Mesenchymal stem cell (in vitro differentiated cells and primary cell): ENCODE data around the gene WDR59.

Source experiments
- DNase-seq: peaks from one replicate; pipeline ENCODE4 v3.0.0-alpha.2; 2013
- H2AFZ ChIP-seq: one replicate; pipeline ENCODE4 v1.6.1; 2013; ENCODE audit warnings: low read depth, mild to moderate bottlenecking, control low read depth, inconsistent platforms, low read length, moderate library complexity
- H2AK5ac ChIP-seq: 2 replicates; pipeline ENCODE4 v1.6.1; 2013; ENCODE audit warnings: low read length, moderate library complexity, mild to moderate bottlenecking, inconsistent platforms; ENCODE audit not compliant: severe bottlenecking
- H2BK120ac ChIP-seq: one replicate; pipeline ENCODE4 v1.6.1; 2013; ENCODE audit warnings: low read depth, mild to moderate bottlenecking, inconsistent platforms, low read length, moderate library complexity
- H2BK12ac ChIP-seq, 2 experiments: one replicate each; pipeline ENCODE4 v1.6.1; 2013; ENCODE audit warnings: inconsistent platforms in 2 of 2, low read length in 2 of 2, mild to moderate bottlenecking in 2 of 2, moderate library complexity in 2 of 2, control low read depth in 1 of 2
- H2BK15ac ChIP-seq: one replicate; pipeline ENCODE4 v1.6.1; 2013; ENCODE audit warnings: mild to moderate bottlenecking, low read depth, inconsistent platforms; ENCODE audit not compliant: poor library complexity, severe bottlenecking
- H2BK5ac ChIP-seq: 2 replicates; pipeline ENCODE4 v1.6.1; 2013; ENCODE audit warnings: low read depth, mild to moderate bottlenecking, low read length, control low read depth, inconsistent platforms; ENCODE audit not compliant: poor library complexity, severe bottlenecking
- H3K14ac ChIP-seq, 2 experiments: one replicate each; pipeline ENCODE4 v1.6.1; 2013; ENCODE audit warnings: inconsistent platforms in 2 of 2, low read length in 2 of 2, control low read depth in 1 of 2, mild to moderate bottlenecking in 1 of 2, moderate library complexity in 1 of 2
- H3K18ac ChIP-seq, 2 experiments: one replicate each; pipeline ENCODE4 v1.6.1; 2013; ENCODE audit warnings: inconsistent platforms in 2 of 2, low read length in 2 of 2, control low read depth in 1 of 2, low read depth in 1 of 2, mild to moderate bottlenecking in 1 of 2
- H3K23ac ChIP-seq, 2 experiments: one replicate each; pipeline ENCODE4 v1.6.1; 2013; ENCODE audit warnings: inconsistent platforms in 2 of 2, low read length in 2 of 2, mild to moderate bottlenecking in 2 of 2, moderate library complexity in 2 of 2, control low read depth in 1 of 2
- H3K27ac ChIP-seq: 2 replicates; pipeline ENCODE4 v1.5.1; 2013; ENCODE audit warnings: mild to moderate bottlenecking, moderate library complexity, low read length, control low read depth, inconsistent platforms; ENCODE audit not compliant: poor library complexity, severe bottlenecking
- H3K27me3 ChIP-seq, 2 experiments: 2 replicates each; pipeline versions ENCODE4 v1.6.1 to v1.7.0; 2013; ENCODE audit warnings: low read length in 2 of 2, mild to moderate bottlenecking in 2 of 2, moderate library complexity in 2 of 2, control low read depth in 1 of 2, inconsistent platforms in 1 of 2; ENCODE audit not compliant: control insufficient read depth in 1 of 2, insufficient read depth in 1 of 2
- H3K36me3 ChIP-seq, 2 experiments: 2 replicates each; pipeline versions ENCODE4 v1.6.1 to v1.7.0; 2013; ENCODE audit warnings: low read length in 2 of 2, control low read depth in 1 of 2, inconsistent platforms in 1 of 2, low read depth in 1 of 2, mild to moderate bottlenecking in 1 of 2; ENCODE audit not compliant: insufficient read depth in 2 of 2, control insufficient read depth in 1 of 2
- H3K4ac ChIP-seq, 2 experiments: one replicate each; pipeline ENCODE4 v1.6.1; 2013; ENCODE audit warnings: inconsistent platforms in 2 of 2, low read length in 2 of 2, mild to moderate bottlenecking in 2 of 2, moderate library complexity in 2 of 2, control low read depth in 1 of 2, low read depth in 1 of 2
- H3K4me1 ChIP-seq: 2 replicates; pipeline ENCODE4 v1.6.1; 2013; ENCODE audit warnings: low read depth, low read length, control low read depth; ENCODE audit not compliant: control insufficient read depth, insufficient read depth
- H3K4me2 ChIP-seq: 2 replicates; pipeline ENCODE4 v1.6.1; 2013; ENCODE audit warnings: low read length, mild to moderate bottlenecking, inconsistent platforms; ENCODE audit not compliant: poor library complexity, severe bottlenecking
- H3K4me3 ChIP-seq, 2 experiments: 2 replicates each; pipeline versions ENCODE4 v1.5.1 to v1.7.0; 2013; ENCODE audit warnings: low read length in 2 of 2, mild to moderate bottlenecking in 2 of 2, control low read depth in 1 of 2, low read depth in 1 of 2; ENCODE audit not compliant: insufficient read depth in 1 of 2
- H3K79me1 ChIP-seq: replicated peaks from 2 replicates; pipeline ENCODE4 v1.6.1; 2013; ENCODE audit warnings: mild to moderate bottlenecking, control low read depth, low read length, inconsistent platforms; ENCODE audit not compliant: poor library complexity, severe bottlenecking
- H3K9ac ChIP-seq: 2 replicates; pipeline ENCODE4 v1.7.0; 2013; ENCODE audit warnings: mild to moderate bottlenecking, low read length, moderate library complexity
- H3K9me3 ChIP-seq: 2 replicates; pipeline ENCODE4 v1.7.0; 2013; ENCODE audit warnings: mild to moderate bottlenecking, low read length; ENCODE audit not compliant: control insufficient read depth
- H4K8ac ChIP-seq: one replicate; pipeline ENCODE4 v1.6.1; 2013; ENCODE audit warnings: inconsistent platforms, mild to moderate bottlenecking, low read length, moderate library complexity
- H4K91ac ChIP-seq: one replicate; pipeline ENCODE4 v1.6.1; 2013; ENCODE audit warnings: mild to moderate bottlenecking, low read length, inconsistent platforms
- WGBS: methylation state at CpG from one replicate; pipeline ENCODE4 v1.1.7; 2013; ENCODE audit warnings: mixed read lengths; 5-methylcytosine and 5-hydroxymethylcytosine counted together

WDR59 gene

DNA sequence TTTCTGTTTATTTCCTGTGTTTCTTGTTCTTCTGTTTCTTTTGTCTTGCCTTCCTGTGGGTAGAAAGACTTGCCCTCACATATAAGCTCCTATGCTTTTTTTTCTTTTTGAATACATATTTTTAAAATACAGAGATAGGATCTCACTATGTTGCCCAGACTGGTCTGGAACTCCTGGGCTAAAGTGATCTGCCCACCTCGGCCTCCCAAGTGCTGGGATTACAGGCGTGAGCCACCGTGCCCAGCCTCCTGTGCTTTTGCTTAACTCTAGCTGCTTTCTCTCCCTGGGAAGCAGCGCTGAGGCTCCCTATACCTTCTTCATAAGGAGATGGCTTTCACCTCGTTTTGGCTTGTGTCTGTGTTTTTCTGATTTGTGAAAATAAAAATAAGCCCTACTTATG, 116.9 kb downstream of the WDR59 start:
- H3K79me1 ChIP-seq, result no peaks in the 10 kb centered on the region
- H2BK120ac ChIP-seq, result no peak overlapping the region
- H2AFZ ChIP-seq, result no peak overlapping the region
- H2BK5ac ChIP-seq, result no peak overlapping the region
- peak overlapping the region; percentile 55 for H4K8ac ChIP-seq
- no peak overlapping the region for H2AK5ac ChIP-seq
- H4K91ac ChIP-seq, result no peak overlapping the region
- H2BK15ac ChIP-seq, result no peak overlapping the region
- no peak overlapping the region for H2BK12ac ChIP-seq
- no peak overlapping the region for H3K14ac ChIP-seq
- H3K4me1 ChIP-seq, result no peaks in the 10 kb centered on the region
- no peak overlapping the region for H3K4ac ChIP-seq
- H3K27me3 ChIP-seq, result no peaks in the 10 kb centered on the region
- no peaks in the 10 kb centered on the region for H3K9me3 ChIP-seq
- no peak overlapping the region for H3K4me3 ChIP-seq
- no peak overlapping the region for H3K9ac ChIP-seq
- WGBS, result 97% methylated on average over 3 of the region's 5 CpGs
- H3K36me3 ChIP-seq, result peaks cover 5 to 8% of the 10 kb centered on the region in 2 experiments
- no peak overlapping the region for H3K18ac ChIP-seq
- DNase-seq, result no peak
- H3K4me2 ChIP-seq, result no peak overlapping the region
- H3K27ac ChIP-seq, result no peak overlapping the region
- H3K23ac ChIP-seq, result no peak overlapping the region

DNA sequence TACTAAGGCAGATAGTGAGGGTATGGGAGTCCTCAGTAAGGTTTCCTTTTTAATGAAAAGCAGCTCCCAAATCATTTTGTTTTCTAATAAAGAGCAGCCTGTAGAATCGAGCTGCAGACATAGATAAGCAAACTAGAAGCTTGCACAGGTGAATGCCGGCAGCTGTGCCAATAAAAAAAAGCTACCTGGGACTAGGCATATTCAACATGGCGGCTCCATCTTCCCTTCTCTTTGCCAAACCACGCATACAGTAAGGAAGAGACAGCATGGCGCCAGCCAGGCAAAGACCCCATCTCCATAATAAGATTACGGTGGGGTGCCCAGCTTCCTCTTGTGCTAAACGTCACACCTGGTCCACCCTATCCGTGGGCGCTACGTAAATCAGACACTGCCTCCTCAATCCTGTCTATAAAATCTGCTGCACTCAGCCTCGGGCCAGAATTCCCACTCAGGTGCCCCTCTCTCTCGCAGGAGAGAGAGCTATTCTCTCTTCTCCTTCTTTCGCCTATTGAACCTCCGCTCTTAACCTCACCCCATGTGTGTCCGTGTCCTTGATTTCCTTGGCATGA, 117.6 kb downstream of the WDR59 start:
- H3K27me3 ChIP-seq, result no peaks in the 10 kb centered on the region
- no peak overlapping the region for H3K4ac ChIP-seq
- H3K4me1 ChIP-seq, result no peaks in the 10 kb centered on the region
- no peak overlapping the region for H2BK15ac ChIP-seq
- H2BK120ac ChIP-seq, result no peak overlapping the region
- H2AK5ac ChIP-seq, result no peak overlapping the region
- no peak overlapping the region for H3K4me2 ChIP-seq
- no peak overlapping the region for H3K9ac ChIP-seq
- H3K18ac ChIP-seq, result no peak overlapping the region
- H2BK5ac ChIP-seq, result no peak overlapping the region
- H3K4me3 ChIP-seq, result no peak overlapping the region
- H4K8ac ChIP-seq, result no peak overlapping the region
- no peak overlapping the region for H3K27ac ChIP-seq
- H2AFZ ChIP-seq, result no peak overlapping the region
- no peak for DNase-seq
- H3K14ac ChIP-seq, result no peak overlapping the region
- H3K36me3 ChIP-seq, result peaks cover 3 to 8% of the 10 kb centered on the region in 2 experiments
- H3K79me1 ChIP-seq, result no peaks in the 10 kb centered on the region
- WGBS, result 89% methylated on average over 15 of the region's 15 CpGs
- H3K9me3 ChIP-seq, result no peaks in the 10 kb centered on the region
- no peak overlapping the region for H3K23ac ChIP-seq
- H2BK12ac ChIP-seq, result no peak overlapping the region
- H4K91ac ChIP-seq, result no peak overlapping the region

DNA sequence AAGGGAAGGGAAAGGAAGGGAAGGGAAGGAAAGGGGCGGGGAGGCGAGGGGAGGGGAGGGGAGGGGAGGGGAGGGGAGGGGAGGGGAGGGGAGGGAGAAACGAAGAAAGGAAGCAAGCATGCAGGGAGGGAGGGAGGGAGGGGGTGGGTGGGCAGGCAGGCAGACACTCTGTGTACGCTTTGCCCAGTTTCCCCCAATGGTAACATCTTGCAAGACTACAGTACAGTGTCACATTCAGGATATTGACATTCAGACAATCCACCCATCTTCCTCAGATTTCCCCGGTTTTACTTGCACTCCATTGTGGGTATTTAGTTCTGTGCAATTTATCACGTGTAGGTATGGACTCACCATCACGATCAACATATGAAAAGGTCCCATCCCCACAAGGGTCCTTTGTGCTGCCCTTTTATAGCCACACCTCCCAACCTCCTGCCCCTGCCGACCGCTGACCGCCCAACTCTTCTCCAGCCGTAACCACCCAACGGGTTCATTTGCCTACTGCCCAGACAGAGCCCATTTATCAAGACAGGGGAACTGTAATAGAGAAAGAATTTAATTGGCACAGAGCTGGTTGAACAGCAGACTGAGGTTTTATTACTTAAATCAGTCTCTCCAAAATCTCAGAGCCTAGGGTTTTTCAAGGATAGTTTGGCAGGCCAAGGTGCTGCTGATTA, 118.9 kb downstream of the WDR59 start:
- no peak overlapping the region for H3K23ac ChIP-seq
- H3K9ac ChIP-seq, result no peak overlapping the region
- H3K4ac ChIP-seq, result no peak overlapping the region
- 42% methylated on average over 5 of the region's 12 CpGs for WGBS
- no peak overlapping the region for H2AFZ ChIP-seq
- H2BK5ac ChIP-seq, result no peak overlapping the region
- peak overlapping the region in 1 of 2 experiments; percentile 13 for H3K4me3 ChIP-seq
- peaks cover 0 to 3% of the 10 kb centered on the region in 2 experiments for H3K36me3 ChIP-seq
- no peak overlapping the region for H2AK5ac ChIP-seq
- H4K8ac ChIP-seq, result no peak overlapping the region
- no peak overlapping the region for H2BK120ac ChIP-seq
- no peak overlapping the region for H2BK12ac ChIP-seq
- H3K9me3 ChIP-seq, result no peaks in the 10 kb centered on the region
- no peak overlapping the region for H3K4me2 ChIP-seq
- no peak overlapping the region for H3K18ac ChIP-seq
- H3K14ac ChIP-seq, result no peak overlapping the region
- H3K27ac ChIP-seq, result no peak overlapping the region
- H3K4me1 ChIP-seq, result no peaks in the 10 kb centered on the region
- H3K79me1 ChIP-seq, result no peaks in the 10 kb centered on the region
- H3K27me3 ChIP-seq, result no peaks in the 10 kb centered on the region
- H2BK15ac ChIP-seq, result no peak overlapping the region
- H4K91ac ChIP-seq, result no peak overlapping the region
- DNase-seq, result no peak

DNA sequence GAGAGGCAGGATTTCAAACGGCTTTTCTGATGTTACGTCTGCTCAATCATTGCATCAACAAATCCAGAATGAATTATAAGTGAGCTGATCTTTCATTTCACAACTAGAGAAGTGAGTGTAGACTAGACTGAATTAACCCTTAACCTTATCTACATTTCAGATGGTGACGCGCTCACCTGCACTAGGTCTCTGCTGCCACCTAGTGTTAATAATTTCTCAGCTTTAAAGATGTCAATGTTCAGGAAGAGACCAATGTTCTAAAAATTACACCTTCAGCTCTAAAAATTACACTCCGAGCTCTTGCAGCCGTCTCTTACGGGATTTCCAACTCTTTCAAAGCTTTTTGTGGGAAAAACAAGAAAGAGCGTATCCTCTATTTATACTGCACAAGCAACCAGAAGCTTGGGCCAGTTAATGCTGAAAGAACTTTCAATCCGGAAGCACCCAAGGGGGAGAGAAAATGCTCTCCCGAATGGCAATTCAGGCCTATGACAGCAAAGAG, 122.1 kb downstream of the WDR59 start:
- Histone ChIP-seq H3K4me3 (no peak overlapping the region), H3K27me3 (peaks cover 3 to 5% of the 10 kb centered on the region in 2 experiments), H2BK5ac (no peak overlapping the region), H3K27ac (no peak overlapping the region), H3K4ac (no peak overlapping the region), H3K79me1 (no peaks in the 10 kb centered on the region), H4K91ac (no peak overlapping the region), H2AFZ (no peak overlapping the region), H3K4me1 (no peaks in the 10 kb centered on the region), H3K9me3 (no peaks in the 10 kb centered on the region), H4K8ac (no peak overlapping the region), H2BK120ac (no peak overlapping the region), H2BK12ac (no peak overlapping the region), H3K36me3 (no peaks in the 10 kb centered on the region), H2BK15ac (no peak overlapping the region), H3K9ac (no peak overlapping the region), H3K23ac (no peak overlapping the region), H3K4me2 (no peak overlapping the region), H3K18ac (no peak overlapping the region), H3K14ac (no peak overlapping the region), H2AK5ac (no peak overlapping the region)
- peak; percentile 57 for DNase-seq
- 39% methylated on average over 8 of the region's 10 CpGs for whole genome bisulfite sequencing
